ENCODE measurements around the gene RAB6B.
A peak's percentile ranks its signal among the peaks of the same experiment; 100 is the strongest.

The RAB6B gene

GRCh38 chr3:133930341-133930933 lies 34.8 kb upstream of the RAB6B start:
- DNase-seq: peak; percentile 68

- DNase-seq: no peak
Observed at GRCh38 chr3:133928903-133929607, 33.4 kb upstream of the RAB6B start.

GRCh38 chr3:133928136-133928893 lies 32.6 kb upstream of the RAB6B start:
- DNase-seq: no peak

GRCh38 chr3:133927540-133928066 lies 31.9 kb upstream of the RAB6B start:
- DNase-seq: no peak

GRCh38 chr3:133926736-133927539 lies 31.3 kb upstream of the RAB6B start:
- no peak for DNase-seq

- no peak for DNase-seq
Observed at GRCh38 chr3:133925960-133926735, 30.5 kb upstream of the RAB6B start.

GRCh38 chr3:133924041-133924440 lies 28.4 kb upstream of the RAB6B start:
- no peak for DNase-seq

- no peak for DNase-seq
Observed at GRCh38 chr3:133921592-133921991, 25.9 kb upstream of the RAB6B start.

- DNase-seq: no peak
Observed at GRCh38 chr3:133917144-133917543, 21.5 kb upstream of the RAB6B start.

- DNase-seq: no peak
Observed at GRCh38 chr3:133915685-133916658, 20.3 kb upstream of the RAB6B start.

GRCh38 chr3:133914839-133915600 lies 19.3 kb upstream of the RAB6B start:
- no peak for DNase-seq

- no peak for DNase-seq
Observed at GRCh38 chr3:133910422-133910821, 14.7 kb upstream of the RAB6B start.

- DNase-seq: no peak
Observed at GRCh38 chr3:133905376-133905775, 9.7 kb upstream of the RAB6B start.

GRCh38 chr3:133901847-133902246 lies 6.2 kb upstream of the RAB6B start:
- DNase-seq: no peak

GRCh38 chr3:133901083-133901482 lies 5.4 kb upstream of the RAB6B start:
- no peak for DNase-seq

GRCh38 chr3:133899311-133899710 lies 3.6 kb upstream of the RAB6B start:
- DNase-seq: no peak

- no peak for DNase-seq
Observed at GRCh38 chr3:133897547-133897946, 1.9 kb upstream of the RAB6B start.

GRCh38 chr3:133896002-133896761 lies 500 bp upstream of the RAB6B start:
- no peak for DNase-seq

Measured in NCI-H1105 (cell line).